Esophagus muscularis mucosa (tissue), 3 donors: ENCODE measurements around the gene NDRG2.

Source experiments
- POLR2A ChIP-seq: fragments of 450-650 bp; IDR thresholded peaks from one replicate; pipeline ENCODE4 v1.6.1; 2017; ENCODE audit warnings: antibody characterized with exemption, moderate library complexity, mild to moderate bottlenecking, low read depth
- TF ChIP-seq, protein P1 (sequence below), 3 experiments: fragments of 200-600 bp in 2 of 3; fragments of 450-650 bp in 1 of 3; sonication (generic) in 2 of 3; IDR thresholded peaks; one replicate each; pipeline ENCODE4 v1.5.1; 2017 to 2019; ENCODE audit warnings: antibody characterized with exemption in 3 of 3, mild to moderate bottlenecking in 2 of 3, moderate library complexity in 1 of 3

DNA sequence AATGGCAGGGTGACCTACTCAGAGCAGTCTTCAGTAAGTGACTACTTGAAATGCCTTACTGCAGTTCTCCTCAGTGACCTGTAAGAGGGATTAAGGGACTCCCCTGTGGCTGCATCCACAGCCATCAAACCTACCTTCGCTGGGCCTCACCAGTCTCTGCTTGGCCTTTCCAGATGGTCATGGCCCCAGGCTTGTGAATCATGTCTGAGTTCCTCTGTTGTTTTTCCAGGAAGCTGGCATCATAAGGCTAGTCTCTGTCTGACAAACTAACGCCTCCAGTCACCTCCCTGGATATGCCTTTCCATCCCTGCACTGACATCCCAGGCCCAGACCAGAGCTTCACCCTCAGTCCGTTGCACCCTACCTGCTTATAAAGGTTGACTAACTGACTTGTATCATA is 55.5 kb downstream of the NDRG2 start:
- TF ChIP-seq POLR2A: no peak
- TF ChIP-seq, protein P1, sequence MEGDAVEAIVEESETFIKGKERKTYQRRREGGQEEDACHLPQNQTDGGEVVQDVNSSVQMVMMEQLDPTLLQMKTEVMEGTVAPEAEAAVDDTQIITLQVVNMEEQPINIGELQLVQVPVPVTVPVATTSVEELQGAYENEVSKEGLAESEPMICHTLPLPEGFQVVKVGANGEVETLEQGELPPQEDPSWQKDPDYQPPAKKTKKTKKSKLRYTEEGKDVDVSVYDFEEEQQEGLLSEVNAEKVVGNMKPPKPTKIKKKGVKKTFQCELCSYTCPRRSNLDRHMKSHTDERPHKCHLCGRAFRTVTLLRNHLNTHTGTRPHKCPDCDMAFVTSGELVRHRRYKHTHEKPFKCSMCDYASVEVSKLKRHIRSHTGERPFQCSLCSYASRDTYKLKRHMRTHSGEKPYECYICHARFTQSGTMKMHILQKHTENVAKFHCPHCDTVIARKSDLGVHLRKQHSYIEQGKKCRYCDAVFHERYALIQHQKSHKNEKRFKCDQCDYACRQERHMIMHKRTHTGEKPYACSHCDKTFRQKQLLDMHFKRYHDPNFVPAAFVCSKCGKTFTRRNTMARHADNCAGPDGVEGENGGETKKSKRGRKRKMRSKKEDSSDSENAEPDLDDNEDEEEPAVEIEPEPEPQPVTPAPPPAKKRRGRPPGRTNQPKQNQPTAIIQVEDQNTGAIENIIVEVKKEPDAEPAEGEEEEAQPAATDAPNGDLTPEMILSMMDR (IDR thresholded peaks at IDR 0.05): no peak
